Measurements from ENCODE around the gene GMDS. TPM values are rescaled to one million over a fixed set of nuclear protein-coding genes. Genes with fewer than 3 reads are reported as not detected.

GMDS gene
- total RNA-seq, 1 experiment from 2014 or later = 27.6 TPM

DNA sequence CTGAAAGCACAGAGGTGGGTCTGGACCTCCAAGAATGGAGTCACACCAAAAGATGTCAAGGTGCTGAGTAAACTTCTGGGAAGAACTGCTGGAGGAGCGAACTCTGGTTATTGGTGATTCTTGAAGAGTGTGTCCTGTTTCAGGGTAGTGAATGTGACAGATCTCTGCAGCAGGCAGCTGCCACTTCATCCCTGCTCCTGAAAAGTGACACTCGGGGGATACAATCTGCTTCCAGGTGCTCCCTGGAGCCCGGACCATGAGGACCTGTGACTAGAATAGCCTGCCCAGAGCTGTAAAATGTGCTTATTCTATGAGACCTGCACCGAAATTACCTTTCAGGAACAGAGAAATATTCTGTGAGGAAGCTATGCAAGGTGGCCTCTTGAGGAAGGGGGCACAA, 444.6 kb downstream of the GMDS start:
- H4K8ac ChIP-seq (replicated peaks; ENCODE audit: insufficient read length, low read depth, low read length) = no peak overlapping the region
- no peak overlapping the region for H2BK5ac ChIP-seq (ENCODE audit: insufficient read length, low read length)
- H3K56ac ChIP-seq (ENCODE audit: insufficient read length, low read depth, low read length) = no peak overlapping the region
- peaks cover 20 to 28% of the 10 kb centered on the region in 2 experiments for H3K4me1 Mint-ChIP-seq
- H4K20me1 ChIP-seq (ENCODE audit: control insufficient read depth, insufficient read depth, insufficient read length) = no peaks in the 10 kb centered on the region
- H3K9ac ChIP-seq (ENCODE audit: extremely low read depth, insufficient read length, low read length) = no peak overlapping the region
- no peaks in the 10 kb centered on the region for H3K36me3 Mint-ChIP-seq (ENCODE audit: insufficient read depth in 1 of 3, low read depth in 3 of 3)
- no peak overlapping the region for H3K27ac ChIP-seq (ENCODE audit: insufficient read length, low read depth, low read length)
- no peaks in the 10 kb centered on the region for H3K23me2 ChIP-seq (ENCODE audit: insufficient read length, low read depth, low read length, poor library complexity, severe bottlenecking)
- no peak overlapping the region for H2AK5ac ChIP-seq (ENCODE audit: insufficient read length, low read length)
- no peak for DNase-seq
- H4K5ac ChIP-seq (ENCODE audit: insufficient read length, low read depth, low read length) = no peak overlapping the region
- H3K79me1 ChIP-seq (ENCODE audit: insufficient read depth, low read depth, low read length, poor library complexity, severe bottlenecking) = no peaks in the 10 kb centered on the region
- H3K18ac ChIP-seq (ENCODE audit: insufficient read length, low read depth, low read length) = no peak overlapping the region
- H2BK15ac ChIP-seq (ENCODE audit: low read depth, low read length) = no peak overlapping the region
- H3K14ac ChIP-seq (ENCODE audit: insufficient read depth, low read length) = no peak overlapping the region
- no peak overlapping the region for H2BK12ac ChIP-seq (ENCODE audit: insufficient read length, low read depth, low read length)
- TF ChIP-seq, protein P1, sequence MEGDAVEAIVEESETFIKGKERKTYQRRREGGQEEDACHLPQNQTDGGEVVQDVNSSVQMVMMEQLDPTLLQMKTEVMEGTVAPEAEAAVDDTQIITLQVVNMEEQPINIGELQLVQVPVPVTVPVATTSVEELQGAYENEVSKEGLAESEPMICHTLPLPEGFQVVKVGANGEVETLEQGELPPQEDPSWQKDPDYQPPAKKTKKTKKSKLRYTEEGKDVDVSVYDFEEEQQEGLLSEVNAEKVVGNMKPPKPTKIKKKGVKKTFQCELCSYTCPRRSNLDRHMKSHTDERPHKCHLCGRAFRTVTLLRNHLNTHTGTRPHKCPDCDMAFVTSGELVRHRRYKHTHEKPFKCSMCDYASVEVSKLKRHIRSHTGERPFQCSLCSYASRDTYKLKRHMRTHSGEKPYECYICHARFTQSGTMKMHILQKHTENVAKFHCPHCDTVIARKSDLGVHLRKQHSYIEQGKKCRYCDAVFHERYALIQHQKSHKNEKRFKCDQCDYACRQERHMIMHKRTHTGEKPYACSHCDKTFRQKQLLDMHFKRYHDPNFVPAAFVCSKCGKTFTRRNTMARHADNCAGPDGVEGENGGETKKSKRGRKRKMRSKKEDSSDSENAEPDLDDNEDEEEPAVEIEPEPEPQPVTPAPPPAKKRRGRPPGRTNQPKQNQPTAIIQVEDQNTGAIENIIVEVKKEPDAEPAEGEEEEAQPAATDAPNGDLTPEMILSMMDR (conservative IDR thresholded peaks at IDR 0.05) = no peak
- no peak overlapping the region for H2BK120ac ChIP-seq (ENCODE audit: low read depth, low read length, poor library complexity, severe bottlenecking)
- H3K27ac Mint-ChIP-seq = no peak overlapping the region; a peak in 1 of 7 replicates
- H3K4ac ChIP-seq (ENCODE audit: low read depth, low read length) = no peak overlapping the region
- no peaks in the 10 kb centered on the region for H3K9me3 ChIP-seq (ENCODE audit: control insufficient read depth, low read depth, low read length)
- H3K79me2 ChIP-seq (ENCODE audit: insufficient read depth, low read length) = no peaks in the 10 kb centered on the region
- no peak overlapping the region for H2AFZ ChIP-seq (ENCODE audit: low read length)
- H3K27me3 ChIP-seq (ENCODE audit: insufficient read depth, low read length) = no peaks in the 10 kb centered on the region
- H3T11ph ChIP-seq (ENCODE audit: low read length) = no peak overlapping the region
- no CpG with 5 or more reads among the region's 4 CpGs for WGBS (ENCODE audit: extremely low coverage, insufficient read length, low lambda C conversion rate)
- H2BK20ac ChIP-seq (ENCODE audit: low read depth, low read length, poor library complexity, severe bottlenecking) = no peak overlapping the region
- H3K4me2 ChIP-seq (ENCODE audit: insufficient read depth, insufficient read length, low read length) = no peak overlapping the region
- H4K91ac ChIP-seq (ENCODE audit: insufficient read length, low read depth, low read length) = no peak overlapping the region
- no peak overlapping the region for H3K4me3 Mint-ChIP-seq
- H3K27me3 Mint-ChIP-seq (ENCODE audit: low read depth) = no peaks in the 10 kb centered on the region
- H3K23ac ChIP-seq (ENCODE audit: insufficient read length, low read depth, low read length) = no peak overlapping the region
- no peaks in the 10 kb centered on the region; the same call in 1 of the 2 replicates for H3K4me1 ChIP-seq (ENCODE audit: insufficient read depth, low read length)
- no peaks in the 10 kb centered on the region for H3K9me3 Mint-ChIP-seq
